ENCODE measurements around the gene ARSG. TPM values are rescaled to one million over a fixed set of nuclear protein-coding genes. Genes with fewer than 3 reads are reported as not detected.
A peak's percentile ranks its signal among the peaks of the same experiment; 100 is the strongest.

The ARSG gene
- total and polyA plus RNA-seq, 3 experiments from 2014 or later: 7.0 to 9.5 (median 7.7) TPM

DNA sequence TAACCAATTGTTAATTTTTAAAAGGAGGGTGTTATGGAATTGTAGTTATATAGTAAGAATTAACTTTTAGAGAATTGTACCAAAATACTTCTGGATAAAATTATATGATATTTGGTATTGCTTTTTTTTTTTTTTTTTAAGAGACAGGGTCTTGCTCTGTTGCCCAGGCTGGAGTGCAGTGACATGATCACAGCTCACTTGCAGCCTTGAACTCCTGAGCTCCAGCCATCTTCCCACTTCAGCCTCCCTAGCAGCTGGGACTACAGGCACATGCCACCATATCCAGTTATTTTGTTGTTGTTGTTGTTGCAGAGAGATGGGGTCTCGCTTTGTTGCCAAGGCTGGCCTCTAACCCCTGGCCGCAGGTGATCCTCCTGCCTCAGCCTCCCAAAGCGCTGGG, 8.5 kb downstream of the ARSG start:
- Mint-ChIP-seq H3K9me3 (no peaks in the 10 kb centered on the region), H3K27me3 (no peaks in the 10 kb centered on the region), H3K4me1 (peaks cover 36 to 68% (median 49%) of the 10 kb centered on the region in 3 donors), H3K27ac (no peak overlapping the region), H3K4me3 (no peak overlapping the region), H3K36me3 (peaks cover 0 to 3% (median 0%) of the 10 kb centered on the region in 3 donors)
- Histone ChIP-seq H3K27me3 (ENCODE audit: insufficient read depth, low read length, poor library complexity, severe bottlenecking) (no peaks in the 10 kb centered on the region), H3K27ac (ENCODE audit: low read depth, low read length) (no peak overlapping the region), H3K9me3 (ENCODE audit: low read length) (no peaks in the 10 kb centered on the region), H3K4me3 (ENCODE audit: low read length) (no peak overlapping the region), H3K4me1 (ENCODE audit: insufficient read depth, low read length) (peaks cover 40% of the 10 kb centered on the region), H3K36me3 (ENCODE audit: insufficient read depth, low read length) (no peaks in the 10 kb centered on the region)
- ChIA-PET POLR2A (no interaction called here), CTCF (interaction anchor here (0.8 kb wide), 1 partner anchor 57 kb away, joined by 4 read pairs; no protein-coding TSS in a partner anchor)
- no peak for DNase-seq

DNA sequence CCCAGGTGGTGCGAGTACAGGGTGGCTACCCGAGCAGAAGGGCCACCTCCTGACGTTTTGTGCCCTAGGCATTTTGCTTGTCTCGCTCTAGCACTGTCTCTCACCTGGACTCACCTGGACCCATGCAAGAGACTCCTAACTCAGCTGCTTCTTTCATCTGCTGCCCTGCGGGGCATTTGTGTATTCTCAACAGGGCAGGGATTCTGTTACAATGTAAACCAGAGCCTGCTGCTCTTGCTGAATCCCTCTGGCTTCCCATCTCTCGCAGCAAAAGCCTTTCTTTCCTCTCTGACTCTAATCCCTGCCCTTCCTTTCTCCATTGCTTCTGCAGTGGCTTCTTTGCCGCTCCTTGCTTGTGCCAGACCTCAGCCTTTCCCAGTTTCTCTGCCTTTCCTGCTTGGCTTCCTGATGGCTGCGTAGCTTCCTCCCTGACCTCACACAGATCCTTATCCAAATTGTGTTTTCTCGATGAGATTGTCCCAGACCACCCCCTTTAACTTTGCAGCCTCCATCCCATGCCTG, 10.2 kb downstream of the ARSG start:
- peak overlapping the region in 3 of 8 donors; percentile 34 to 77 (median 70) for H3K27ac Mint-ChIP-seq
- no peak overlapping the region for H3K4me3 Mint-ChIP-seq
- H3K27me3 Mint-ChIP-seq: no peaks in the 10 kb centered on the region
- Histone ChIP-seq H3K36me3 (ENCODE audit: insufficient read depth, low read length) (no peaks in the 10 kb centered on the region), H3K4me1 (ENCODE audit: insufficient read depth, low read length) (peaks cover 24% of the 10 kb centered on the region), H3K27ac (ENCODE audit: low read depth, low read length) (no peak overlapping the region), H3K27me3 (ENCODE audit: insufficient read depth, low read length, poor library complexity, severe bottlenecking) (no peaks in the 10 kb centered on the region), H3K4me3 (ENCODE audit: low read length) (no peak overlapping the region), H3K9me3 (ENCODE audit: low read length) (no peaks in the 10 kb centered on the region)
- no peaks in the 10 kb centered on the region for H3K9me3 Mint-ChIP-seq
- DNase-seq: no peak
- CTCF ChIA-PET: interaction anchor here (1.3 kb wide), 1 partner anchor 9 kb away, joined by 4 read pairs; no protein-coding TSS in a partner anchor
- H3K4me1 Mint-ChIP-seq: peaks cover 31 to 61% (median 50%) of the 10 kb centered on the region in 3 donors
- POLR2A ChIA-PET: interaction anchor here (0.7 kb wide), 1 partner anchor 63 kb away, joined by 3 read pairs; no protein-coding TSS in a partner anchor
- peaks cover 0 to 3% (median 0%) of the 10 kb centered on the region in 3 donors for H3K36me3 Mint-ChIP-seq

- H3K4me3 Mint-ChIP-seq: no peak overlapping the region
- Histone ChIP-seq H3K4me3 (ENCODE audit: low read length) (no peak overlapping the region), H3K36me3 (ENCODE audit: insufficient read depth, low read length) (no peaks in the 10 kb centered on the region), H3K27me3 (ENCODE audit: insufficient read depth, low read length, poor library complexity, severe bottlenecking) (no peaks in the 10 kb centered on the region), H3K9me3 (ENCODE audit: low read length) (no peaks in the 10 kb centered on the region), H3K27ac (ENCODE audit: low read depth, low read length) (no peak overlapping the region), H3K4me1 (ENCODE audit: insufficient read depth, low read length) (peaks cover 20% of the 10 kb centered on the region)
- no peaks in the 10 kb centered on the region for H3K27me3 Mint-ChIP-seq
- DNase-seq: no peak
- peak overlapping the region in 2 of 8 donors; percentile 34 to 70 for H3K27ac Mint-ChIP-seq
- ChIA-PET CTCF (interaction anchor here (1.0 to 1.3 kb wide), 2 partner anchors 8 to 37 kb away, joined by 3 to 4 read pairs; no protein-coding TSS in a partner anchor), POLR2A (interaction anchor here (0.7 kb wide), 1 partner anchor 64 kb away, joined by 3 read pairs; no protein-coding TSS in a partner anchor)
- H3K36me3 Mint-ChIP-seq: peaks cover 2 to 3% (median 3%) of the 10 kb centered on the region in 3 donors
- H3K9me3 Mint-ChIP-seq: no peaks in the 10 kb centered on the region
- peaks cover 26 to 55% (median 47%) of the 10 kb centered on the region in 3 donors for H3K4me1 Mint-ChIP-seq
These were observed 10.8 kb downstream of the ARSG start for GRCh38 chr17:68302066-68302564.

DNA sequence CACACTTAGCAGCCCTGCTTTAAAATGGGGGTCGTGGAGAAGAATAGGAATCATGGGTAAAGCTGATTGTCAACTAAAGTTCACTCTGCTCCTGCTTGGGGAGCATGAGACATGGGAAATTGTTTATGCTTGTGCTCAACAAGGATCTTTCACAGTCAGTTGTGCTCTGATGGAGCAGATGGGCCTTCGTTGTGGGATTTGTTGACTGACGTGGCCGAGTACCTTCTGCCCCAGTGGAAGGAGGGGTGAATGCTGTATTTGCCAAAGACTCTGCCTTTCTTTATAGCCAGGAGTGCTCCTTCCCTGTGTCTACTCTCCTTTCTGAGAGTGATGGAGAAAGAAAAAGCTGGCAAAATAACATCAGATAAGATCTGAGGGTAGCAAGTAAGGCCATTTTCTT, 11.4 kb downstream of the ARSG start:
- Mint-ChIP-seq H3K27me3 (no peaks in the 10 kb centered on the region), H3K9me3 (no peaks in the 10 kb centered on the region), H3K4me3 (no peak overlapping the region), H3K4me1 (peaks cover 23 to 50% (median 47%) of the 10 kb centered on the region in 3 donors), H3K36me3 (peaks cover 6 to 8% (median 7%) of the 10 kb centered on the region in 3 donors), H3K27ac (peak overlapping the region in 1 of 8 donors; percentile 10)
- H3K36me3 ChIP-seq (ENCODE audit: insufficient read depth, low read length): no peaks in the 10 kb centered on the region
- ChIA-PET POLR2A (interaction anchor here (0.6 kb wide), 1 partner anchor 50 kb away, joined by 4 read pairs; no protein-coding TSS in a partner anchor), CTCF (interaction anchor here (1.0 to 1.3 kb wide), 2 partner anchors 7 to 38 kb away, joined by 3 to 4 read pairs; no protein-coding TSS in a partner anchor)
- H3K27me3 ChIP-seq (ENCODE audit: insufficient read depth, low read length, poor library complexity, severe bottlenecking): no peaks in the 10 kb centered on the region
- H3K4me1 ChIP-seq (ENCODE audit: insufficient read depth, low read length): peaks cover 19% of the 10 kb centered on the region
- no peak overlapping the region for H3K27ac ChIP-seq (ENCODE audit: low read depth, low read length)
- H3K9me3 ChIP-seq (ENCODE audit: low read length): no peaks in the 10 kb centered on the region
- no peak overlapping the region for H3K4me3 ChIP-seq (ENCODE audit: low read length)
- no peak for DNase-seq

- H3K36me3 ChIP-seq (ENCODE audit: insufficient read depth, low read length): no peaks in the 10 kb centered on the region
- peaks cover 6% of the 10 kb centered on the region for H3K4me1 ChIP-seq (ENCODE audit: insufficient read depth, low read length)
- DNase-seq: no peak
- no peaks in the 10 kb centered on the region for H3K27me3 ChIP-seq (ENCODE audit: insufficient read depth, low read length, poor library complexity, severe bottlenecking)
- Mint-ChIP-seq H3K9me3 (no peaks in the 10 kb centered on the region), H3K27me3 (no peaks in the 10 kb centered on the region), H3K36me3 (peaks cover 6 to 13% (median 7%) of the 10 kb centered on the region in 3 donors), H3K4me3 (no peak overlapping the region), H3K27ac (no peak overlapping the region), H3K4me1 (peaks cover 16 to 42% (median 37%) of the 10 kb centered on the region in 3 donors)
- no peak overlapping the region for H3K27ac ChIP-seq (ENCODE audit: low read depth, low read length)
- H3K9me3 ChIP-seq (ENCODE audit: low read length): no peaks in the 10 kb centered on the region
- POLR2A ChIA-PET: no interaction called here
- CTCF ChIA-PET: interaction anchor here (0.7 kb wide), 1 partner anchor 19 kb away, joined by 3 read pairs; no protein-coding TSS in a partner anchor
- no peak overlapping the region for H3K4me3 ChIP-seq (ENCODE audit: low read length)
These were observed 13.4 kb downstream of the ARSG start for GRCh38 chr17:68304706-68305105.

DNA sequence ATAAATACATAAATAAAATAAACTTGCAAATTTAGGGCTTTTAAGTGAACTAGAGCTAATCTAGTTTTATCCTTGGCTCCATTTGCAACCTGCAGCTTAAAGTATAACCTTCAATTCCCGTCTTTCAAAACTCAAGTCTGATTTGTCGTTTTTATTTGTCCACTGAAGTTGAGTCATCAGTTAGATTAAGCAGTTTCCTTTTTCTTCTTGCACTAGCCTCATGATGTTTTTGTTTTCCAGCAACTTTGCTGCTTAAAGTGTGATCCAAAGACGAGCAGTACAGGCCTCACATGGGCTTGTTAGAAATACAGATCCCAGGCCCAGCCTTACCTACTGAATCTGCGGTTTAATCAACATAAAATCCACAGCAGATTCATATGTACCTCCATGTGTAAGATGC, 13.8 kb downstream of the ARSG start:
- H3K9me3 ChIP-seq (ENCODE audit: low read length): no peaks in the 10 kb centered on the region
- no peak for DNase-seq
- peaks cover 10% of the 10 kb centered on the region for H3K4me1 ChIP-seq (ENCODE audit: insufficient read depth, low read length)
- H3K4me1 Mint-ChIP-seq: peaks cover 18 to 45% (median 39%) of the 10 kb centered on the region in 3 donors
- H3K36me3 Mint-ChIP-seq: peaks cover 6 to 13% (median 7%) of the 10 kb centered on the region in 3 donors
- H3K9me3 Mint-ChIP-seq: no peaks in the 10 kb centered on the region
- H3K27me3 ChIP-seq (ENCODE audit: insufficient read depth, low read length, poor library complexity, severe bottlenecking): no peaks in the 10 kb centered on the region
- peak overlapping the region in 3 of 8 donors; percentile 8 to 46 (median 14) for H3K27ac Mint-ChIP-seq
- H3K4me3 Mint-ChIP-seq: no peak overlapping the region
- CTCF ChIA-PET: interaction anchor here (0.7 kb wide), 1 partner anchor 19 kb away, joined by 3 read pairs; no protein-coding TSS in a partner anchor
- no peaks in the 10 kb centered on the region for H3K36me3 ChIP-seq (ENCODE audit: insufficient read depth, low read length)
- POLR2A ChIA-PET: no interaction called here
- H3K27me3 Mint-ChIP-seq: no peaks in the 10 kb centered on the region
- no peak overlapping the region for H3K4me3 ChIP-seq (ENCODE audit: low read length)
- H3K27ac ChIP-seq (ENCODE audit: low read depth, low read length): no peak overlapping the region

GRCh38 chr17:68306819-68307218, 15.5 kb downstream of the ARSG start:
- Mint-ChIP-seq H3K9me3 (no peaks in the 10 kb centered on the region), H3K4me3 (peak overlapping the region in 1 of 7 donors; percentile 3), H3K27ac (no peak overlapping the region), H3K4me1 (peaks cover 27 to 56% (median 43%) of the 10 kb centered on the region in 3 donors), H3K27me3 (no peaks in the 10 kb centered on the region), H3K36me3 (peaks cover 10 to 13% (median 12%) of the 10 kb centered on the region in 3 donors)
- DNase-seq: no peak
- H3K36me3 ChIP-seq (ENCODE audit: insufficient read depth, low read length): no peaks in the 10 kb centered on the region
- CTCF ChIA-PET: interaction anchor here (1.3 kb wide), 1 partner anchor 10 kb away, joined by 5 read pairs; no protein-coding TSS in a partner anchor
- H3K4me1 ChIP-seq (ENCODE audit: insufficient read depth, low read length): peaks cover 18% of the 10 kb centered on the region
- no peak overlapping the region for H3K4me3 ChIP-seq (ENCODE audit: low read length)
- POLR2A ChIA-PET: no interaction called here
- no peaks in the 10 kb centered on the region for H3K9me3 ChIP-seq (ENCODE audit: low read length)
- H3K27me3 ChIP-seq (ENCODE audit: insufficient read depth, low read length, poor library complexity, severe bottlenecking): no peaks in the 10 kb centered on the region
- no peak overlapping the region for H3K27ac ChIP-seq (ENCODE audit: low read depth, low read length)

- Histone ChIP-seq H3K4me3 (ENCODE audit: low read length) (no peak overlapping the region), H3K27me3 (ENCODE audit: insufficient read depth, low read length, poor library complexity, severe bottlenecking) (no peaks in the 10 kb centered on the region), H3K36me3 (ENCODE audit: insufficient read depth, low read length) (no peaks in the 10 kb centered on the region), H3K27ac (ENCODE audit: low read depth, low read length) (no peak overlapping the region), H3K9me3 (ENCODE audit: low read length) (no peaks in the 10 kb centered on the region), H3K4me1 (ENCODE audit: insufficient read depth, low read length) (peaks cover 24% of the 10 kb centered on the region)
- Mint-ChIP-seq H3K27me3 (no peaks in the 10 kb centered on the region), H3K9me3 (no peaks in the 10 kb centered on the region), H3K36me3 (peaks cover 10 to 13% (median 12%) of the 10 kb centered on the region in 3 donors), H3K4me1 (peaks cover 28 to 57% (median 44%) of the 10 kb centered on the region in 3 donors), H3K4me3 (no peak overlapping the region), H3K27ac (peak overlapping the region in 1 of 8 donors; percentile 33)
- CTCF ChIA-PET: no interaction called here
- POLR2A ChIA-PET: no interaction called here
- DNase-seq: no peak
These were observed 16.1 kb downstream of the ARSG start for GRCh38 chr17:68307443-68307842.
